K562 (cell line): Measurements from ENCODE around the gene FUT4. TPM values are rescaled to one million over a fixed set of nuclear protein-coding genes. Genes with fewer than 3 reads are reported as not detected.
A peak's percentile ranks its signal among the peaks of the same experiment; 100 is the strongest.

Experiments used
- BMI1 ChIP-seq: fragments of 150-350 bp; IDR thresholded peaks from 2 replicates; pipeline ENCODE4 v1.6.1; 2014; ENCODE audit warnings: low read length
- BRD9 ChIP-seq: fragments of 450-650 bp; IDR thresholded peaks from 2 replicates; pipeline ENCODE4 v1.6.1; 2018; ENCODE audit warnings: low read depth; ENCODE audit not compliant: partially characterized antibody
- CHAMP1 ChIP-seq: fragments of 450-650 bp; IDR thresholded peaks from 2 replicates; pipeline ENCODE4 v1.6.1; 2016; ENCODE audit warnings: mild to moderate bottlenecking
- ELF1 ChIP-seq: fragments of 200-800 bp; sonication (Bioruptor generic); IDR thresholded peaks from 2 replicates; pipeline ENCODE4 v1.6.1; 2016; ENCODE audit warnings: missing genetic modification characterization, missing compliant biosample characterization
- IRF2 ChIP-seq: sonication (generic); formaldehyde crosslinking; IDR thresholded peaks from 2 replicates; pipeline ENCODE4 v1.8.1; 2022; ENCODE audit warnings: mild to moderate bottlenecking, missing genetic modification reagents
- POLR2G ChIP-seq: fragments of 200-400 bp; formaldehyde crosslinking; IDR thresholded peaks from 2 replicates; pipeline ENCODE4 v1.6.1; 2017; ENCODE audit warnings: low read depth, mild to moderate bottlenecking, antibody characterized with exemption, low read length, moderate library complexity
- SMARCC2 ChIP-seq: fragments of 450-650 bp; IDR thresholded peaks from 2 replicates; pipeline ENCODE4 v1.6.1; 2017; ENCODE audit warnings: antibody characterized with exemption, moderate library complexity, mild to moderate bottlenecking, low read depth
- SRSF7 ChIP-seq: fragments of 200-400 bp; formaldehyde crosslinking; optimal IDR thresholded peaks from 2 replicates; pipeline ENCODE3; 2017; ENCODE audit warnings: mild to moderate bottlenecking, low read depth, low read length
- TEAD4 ChIP-seq, 2 experiments: sonication (generic) in 1 of 2; formaldehyde crosslinking in 1 of 2; IDR thresholded peaks; 2 replicates each; pipeline versions ENCODE4 v1.6.1 to v1.8.0; 2012 to 2022; ENCODE audit warnings: borderline replicate concordance in 1 of 2, inconsistent platforms in 1 of 2, low read length in 1 of 2, mild to moderate bottlenecking in 1 of 2, missing genetic modification reagents in 1 of 2
- ZBTB40 ChIP-seq, 2 experiments: fragments of 450-650 bp in 1 of 2; sonication (generic) in 1 of 2; formaldehyde crosslinking in 1 of 2; IDR thresholded peaks; 2 replicates each; pipeline versions ENCODE4 v1.7.1 to v1.9.0; 2016 to 2022; ENCODE audit warnings: inconsistent platforms in 1 of 2, mild to moderate bottlenecking in 1 of 2, missing genetic modification reagents in 1 of 2
- ZFX ChIP-seq: sonication (generic); formaldehyde crosslinking; IDR thresholded peaks from 2 replicates; pipeline ENCODE4 v1.8.0; 2022; ENCODE audit warnings: mild to moderate bottlenecking, missing genetic modification reagents, moderate library complexity
- ZNF644 ChIP-seq: fragments of 200-800 bp; sonication (Bioruptor generic); IDR thresholded peaks from 2 replicates; pipeline ENCODE4 v1.6.1; 2016; ENCODE audit warnings: low read depth, missing genetic modification characterization, missing compliant biosample characterization
- polyA plus RNA-seq, 8 experiments: library from polyadenylated mRNA; depleted of rRNA in 4 of 8; stranded (reverse) in 5 of 8; unstranded in 3 of 8; fragments of >200 nt; fragmentation: Nextera tagmentation in 2 of 8; fragmentation: Illumina TruSeq in 1 of 8; extraction: Ambion mirVana in 2 of 8; extraction: Trizol in 1 of 8; gene quantifications; 2 replicates each; pipeline versions ENCODE4 v1.2.1 to v1.2.3, GENCODE V29; 2011 to 2014; ENCODE audit warnings: inconsistent platforms in 1 of 8, missing spikeins in 1 of 8
- total RNA-seq, 7 experiments: library from RNA; depleted of rRNA in 6 of 7; stranded (reverse); fragments of >200 nt in 6 of 7; fragmentation: Illumina TruSeq in 2 of 7; extraction: Trizol in 2 of 7; gene quantifications; 2 replicates each; pipeline versions ENCODE4 v1.2.1 to v1.2.3, GENCODE V29; 2011 to 2021; ENCODE audit warnings: low replicate concordance in 1 of 7

Gene FUT4
- total and polyA plus RNA-seq, 9 of the 15 experiments (the other 6 are each of a cell fraction or from before 2014, with no cell fraction given), result 1.1 to 8.9 (median 5.5) TPM

GRCh38 chr11:94543695-94544645 is at the start of gene FUT4 (continued):
- TF ChIP-seq ZFX (CRISPR knock-in tag) (peak; percentile 100), BRD9 (peak; percentile 59), ZNF644 (no peak), IRF2 (no peak), TEAD4 (IDR thresholded peaks at IDR 0.05; ENCODE audit: low read length) (no peak), TEAD4 (CRISPR knock-in tag; IDR thresholded peaks at IDR 0.05; ENCODE audit: borderline replicate concordance) (peak; percentile 75; the same call in 1 of the 2 replicates), SMARCC2 (no peak), BMI1 (no peak), ZBTB40 (IDR thresholded peaks at IDR 0.05) (peak; percentile 90), ZBTB40 (CRISPR knock-in tag; IDR thresholded peaks at IDR 0.05) (no peak), POLR2G (peak; percentile 96), ELF1 (tag) (peak; percentile 75; the same call in 1 of the 2 replicates), SRSF7 (no peak), CHAMP1 (peak; percentile 54; the same call in 1 of the 2 replicates)
